Stimulated activated CD8-positive, alpha-beta memory T cell treated with anti-CD3 and anti-CD28 coated beads, Interleukin-7, amount 100 ng/mL, for 24 hours (primary cell): ENCODE data around the gene ZNF189.

Experiments
- DNase-seq: peaks from one replicate; pipeline ENCODE4 v3.0.0-alpha.2; 2020; ENCODE audit warnings: low read depth

The ZNF189 gene

GRCh38 chr9:101453776-101454570 lies 55.3 kb downstream of the ZNF189 start:
- no peak for DNase-seq

- no peak for DNase-seq
Observed at GRCh38 chr9:101455656-101456240, 57.1 kb downstream of the ZNF189 start.

GRCh38 chr9:101457003-101457402 lies 58.4 kb downstream of the ZNF189 start:
- no peak for DNase-seq

- no peak for DNase-seq
Observed at GRCh38 chr9:101458963-101459631, 60.4 kb downstream of the ZNF189 start.
